ENCODE data around the gene ADAMTS6.
A peak's percentile ranks its signal among the peaks of the same experiment; 100 is the strongest.

ADAMTS6 gene

GRCh38 chr5:65100911-65101631, 380.6 kb downstream of the ADAMTS6 start:
- peak overlapping the region; percentile 44 to 83 for H3K27ac Mint-ChIP-seq
- H3K4me1 Mint-ChIP-seq (ENCODE audit: low read depth in 2 of 2) = peaks cover 24 to 27% of the 10 kb centered on the region in 2 donors
- DNase-seq = no peak
- no peak for ATAC-seq (replicated peaks)
- H3K9me3 Mint-ChIP-seq = no peaks in the 10 kb centered on the region
- no peak overlapping the region for H3K4me3 Mint-ChIP-seq
- H3K27me3 Mint-ChIP-seq = no peaks in the 10 kb centered on the region
- peaks cover 12% of the 10 kb centered on the region for H3K36me3 Mint-ChIP-seq (ENCODE audit: insufficient read depth)
